CD14-positive monocyte (primary cell): ENCODE measurements around the gene ZBTB17. TPM values are rescaled to one million over a fixed set of nuclear protein-coding genes. Genes with fewer than 3 reads are reported as not detected.

ENCODE experiments used
- DNase-seq, 3 donors: peaks; one replicate each; pipeline ENCODE4 v3.0.0-alpha.2; 2011 to 2022
- H2AFZ ChIP-seq: 2 replicates; pipeline ENCODE4 v1.6.0; 2012; ENCODE audit warnings: mild to moderate bottlenecking, low read depth, low read length, inconsistent platforms; ENCODE audit not compliant: insufficient read depth, poor library complexity, severe bottlenecking
- H3K27ac ChIP-seq, 2 donors: 1 replicate in 1 of 2; 2 replicates in 1 of 2; pipeline ENCODE4 v1.5.1; 2012 to 2013; ENCODE audit warnings: low read length in 2 of 2, control low read depth in 1 of 2, inconsistent platforms in 1 of 2, low read depth in 1 of 2, mild to moderate bottlenecking in 1 of 2
- H3K27me3 ChIP-seq, 2 donors: one replicate each; pipeline versions ENCODE4 v1.6.0 to v1.6.1; 2011 to 2013; ENCODE audit warnings: low read length in 2 of 2; ENCODE audit not compliant: control insufficient read depth in 2 of 2, insufficient read depth in 2 of 2
- H3K36me3 ChIP-seq, 2 donors: replicated peaks in 1 of 2; 1 replicate in 1 of 2; 2 replicates in 1 of 2; pipeline versions ENCODE4 v1.5.1 to v1.6.1; 2012 to 2013; ENCODE audit warnings: low read length in 2 of 2, control low read depth in 1 of 2, inconsistent platforms in 1 of 2, mild to moderate bottlenecking in 1 of 2; ENCODE audit not compliant: insufficient read depth in 2 of 2, control insufficient read depth in 1 of 2
- H3K4me1 ChIP-seq, 2 donors: 1 replicate in 1 of 2; 2 replicates in 1 of 2; pipeline versions ENCODE4 v1.5.1 to v1.6.1; 2012 to 2013; ENCODE audit warnings: low read length in 2 of 2, control low read depth in 1 of 2, inconsistent platforms in 1 of 2, mild to moderate bottlenecking in 1 of 2, moderate library complexity in 1 of 2; ENCODE audit not compliant: insufficient read depth in 2 of 2, control insufficient read depth in 1 of 2
- H3K4me2 ChIP-seq: replicated peaks from 2 replicates; pipeline ENCODE3; 2012; ENCODE audit warnings: low read length, moderate library complexity, mild to moderate bottlenecking; ENCODE audit not compliant: poor library complexity, severe bottlenecking; ENCODE audit errors: extremely low read depth
- H3K4me3 ChIP-seq, 3 experiments: fragments of 200-600 bp in 1 of 3; sonication (generic) in 1 of 3; replicated peaks in 1 of 3; 1 replicate in 2 of 3; 2 replicates in 1 of 3; pipeline ENCODE4 v1.5.1; 2011 to 2013; ENCODE audit warnings: low read length in 3 of 3, mild to moderate bottlenecking in 3 of 3, control low read depth in 2 of 3, low read depth in 2 of 3, inconsistent platforms in 1 of 3, moderate library complexity in 1 of 3
- H3K79me2 ChIP-seq: 2 replicates; pipeline ENCODE4 v1.6.0; 2012; ENCODE audit warnings: mild to moderate bottlenecking, control low read depth, inconsistent platforms, low read length, moderate library complexity; ENCODE audit not compliant: insufficient read depth
- H3K9ac ChIP-seq: 2 replicates; pipeline ENCODE4 v1.6.0; 2017; ENCODE audit warnings: low read length, mild to moderate bottlenecking; ENCODE audit not compliant: insufficient read depth, poor library complexity, severe bottlenecking
- H3K9me3 ChIP-seq, 2 donors: replicated peaks in 1 of 2; 1 replicate in 1 of 2; 2 replicates in 1 of 2; pipeline versions ENCODE4 v1.5.1 to v1.6.1; 2012 to 2013; ENCODE audit warnings: low read length in 2 of 2, control low read depth in 1 of 2; ENCODE audit not compliant: control insufficient read depth in 1 of 2, insufficient read depth in 1 of 2
- H4K20me1 ChIP-seq: 2 replicates; pipeline ENCODE4 v1.6.0; 2012; ENCODE audit warnings: mild to moderate bottlenecking, low read length, control low read depth, moderate library complexity; ENCODE audit not compliant: insufficient read depth
- H3K27ac Mint-ChIP-seq, 7 donors: one replicate each; pipeline ENCODE4 v1.8.0; 2020; ENCODE audit warnings: mild to moderate bottlenecking in 7 of 7, mixed read lengths in 7 of 7, moderate library complexity in 6 of 7, inconsistent platforms in 2 of 7
- H3K27me3 Mint-ChIP-seq, 3 donors: one replicate each; pipeline ENCODE4 v1.8.0; 2021 to 2022; ENCODE audit warnings: low read depth in 3 of 3, mild to moderate bottlenecking in 3 of 3, mixed read lengths in 3 of 3, moderate library complexity in 3 of 3, inconsistent platforms in 1 of 3
- H3K36me3 Mint-ChIP-seq, 2 donors: one replicate each; pipeline ENCODE4 v1.8.0; 2020; ENCODE audit warnings: mixed read lengths in 2 of 2, inconsistent platforms in 1 of 2, mild to moderate bottlenecking in 1 of 2
- H3K4me1 Mint-ChIP-seq: one replicate; pipeline ENCODE4 v1.8.0; 2020; ENCODE audit warnings: mild to moderate bottlenecking, mixed read lengths
- H3K4me3 Mint-ChIP-seq, 2 donors: one replicate each; pipeline ENCODE4 v1.8.0; 2020; ENCODE audit warnings: mild to moderate bottlenecking in 2 of 2, mixed read lengths in 2 of 2, moderate library complexity in 1 of 2
- H3K9me3 Mint-ChIP-seq, 7 donors: one replicate each; pipeline ENCODE4 v1.8.0; 2020 to 2022; ENCODE audit warnings: mixed read lengths in 7 of 7, mild to moderate bottlenecking in 6 of 7, moderate library complexity in 6 of 7, inconsistent platforms in 2 of 7
- WGBS: methylation state at CpG from one replicate; pipeline ENCODE4 v1.1.5; 2013; ENCODE audit warnings: missing lambda C conversion rate; ENCODE audit not compliant: insufficient coverage; 5-methylcytosine and 5-hydroxymethylcytosine counted together
- intact Hi-C, 2 donors: fragments of 100-400 bp; cut with micrococcal nuclease; formaldehyde crosslinking; loops; one replicate each; pipeline versions ENCODE4 v1.15.0 to v1.15.1; 2023
- polyA plus RNA-seq, 3 donors: library from polyadenylated mRNA; depleted of rRNA in 1 of 3; unstranded in 2 of 3; stranded (reverse) in 1 of 3; fragments of 300-500 nt in 2 of 3; fragments of >200 nt in 1 of 3; fragmentation: Illumina TruSeq in 2 of 3; gene quantifications; 1 replicate in 2 of 3; 2 replicates in 1 of 3; pipeline ENCODE4 v1.2.3, GENCODE V29; 2012 to 2021
- TF ChIP-seq, protein P1 (sequence below): fragments of 200-600 bp; IDR thresholded peaks from one replicate; pipeline ENCODE4 v1.8.0; 2022; ENCODE audit warnings: antibody characterized with exemption, mild to moderate bottlenecking

ZBTB17 gene
- polyA plus RNA-seq, 3 donors, result 2.8 to 93.3 (median 7.6) TPM

DNA sequence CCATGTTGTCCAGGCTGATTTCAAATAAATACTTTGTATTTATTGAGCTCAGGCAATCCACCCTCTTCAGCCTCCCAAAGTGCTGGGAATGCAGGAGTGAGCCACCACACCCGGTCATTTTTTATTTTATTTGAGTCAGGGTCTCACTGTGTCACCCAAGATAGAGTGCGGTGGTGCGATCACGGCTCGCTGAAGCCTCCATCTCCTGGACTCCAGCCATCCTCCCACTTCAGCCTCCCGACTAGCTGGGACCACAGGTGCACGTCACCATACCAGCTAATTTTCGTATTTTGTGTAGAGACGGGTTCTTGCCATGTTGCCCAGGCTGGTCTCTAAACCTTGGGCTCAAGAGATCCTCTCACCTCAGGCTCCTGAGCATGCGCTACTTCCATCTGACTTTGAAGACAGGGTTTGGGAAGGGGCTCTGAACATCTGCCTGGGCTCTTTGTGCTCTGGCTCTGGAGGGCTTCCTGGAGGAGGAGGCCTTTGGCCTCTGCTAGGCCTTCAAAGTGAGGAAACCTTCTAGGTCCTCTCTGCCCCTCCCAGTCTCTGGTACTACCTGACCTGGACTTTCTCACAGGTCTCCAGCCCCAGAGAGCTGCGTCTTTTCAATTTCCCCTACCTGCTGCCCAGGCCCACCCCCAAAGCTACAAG is 36.2 kb upstream of the ZBTB17 start:
- peak overlapping the region; percentile 62 to 79 for H3K4me3 Mint-ChIP-seq
- no peaks in the 10 kb centered on the region for H3K9me3 Mint-ChIP-seq
- H3K27me3 ChIP-seq, result no peaks in the 10 kb centered on the region
- no peaks in the 10 kb centered on the region for H3K9me3 ChIP-seq
- intact Hi-C loops, result loop anchor here in 1 of 2 donors (2.0 to 10.0 kb wide), 2 partner anchors 43 to 173 kb away; no protein-coding TSS in a partner anchor
- DNase-seq, result no peak
- peak overlapping the region; percentile 90 for H2AFZ ChIP-seq
- H3K4me1 Mint-ChIP-seq, result peaks cover 9% of the 10 kb centered on the region
- TF ChIP-seq, protein P1, sequence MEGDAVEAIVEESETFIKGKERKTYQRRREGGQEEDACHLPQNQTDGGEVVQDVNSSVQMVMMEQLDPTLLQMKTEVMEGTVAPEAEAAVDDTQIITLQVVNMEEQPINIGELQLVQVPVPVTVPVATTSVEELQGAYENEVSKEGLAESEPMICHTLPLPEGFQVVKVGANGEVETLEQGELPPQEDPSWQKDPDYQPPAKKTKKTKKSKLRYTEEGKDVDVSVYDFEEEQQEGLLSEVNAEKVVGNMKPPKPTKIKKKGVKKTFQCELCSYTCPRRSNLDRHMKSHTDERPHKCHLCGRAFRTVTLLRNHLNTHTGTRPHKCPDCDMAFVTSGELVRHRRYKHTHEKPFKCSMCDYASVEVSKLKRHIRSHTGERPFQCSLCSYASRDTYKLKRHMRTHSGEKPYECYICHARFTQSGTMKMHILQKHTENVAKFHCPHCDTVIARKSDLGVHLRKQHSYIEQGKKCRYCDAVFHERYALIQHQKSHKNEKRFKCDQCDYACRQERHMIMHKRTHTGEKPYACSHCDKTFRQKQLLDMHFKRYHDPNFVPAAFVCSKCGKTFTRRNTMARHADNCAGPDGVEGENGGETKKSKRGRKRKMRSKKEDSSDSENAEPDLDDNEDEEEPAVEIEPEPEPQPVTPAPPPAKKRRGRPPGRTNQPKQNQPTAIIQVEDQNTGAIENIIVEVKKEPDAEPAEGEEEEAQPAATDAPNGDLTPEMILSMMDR, result no peak
- H3K4me1 ChIP-seq, result peaks cover 13 to 15% of the 10 kb centered on the region in 2 donors
- H3K4me3 ChIP-seq, result peak overlapping the region in 2 of 3 experiments; percentile 40 to 75
- H3K36me3 Mint-ChIP-seq, result no peaks in the 10 kb centered on the region
- peak overlapping the region in 1 of 2 donors; percentile 48 for H3K27ac ChIP-seq
- H3K36me3 ChIP-seq, result no peaks in the 10 kb centered on the region
- no peaks in the 10 kb centered on the region for H3K79me2 ChIP-seq
- H4K20me1 ChIP-seq, result no peaks in the 10 kb centered on the region
- H3K4me2 ChIP-seq, result peak overlapping the region; percentile 87
- H3K9ac ChIP-seq, result peak overlapping the region; percentile 76
- H3K27ac Mint-ChIP-seq, result peak overlapping the region in 3 of 7 donors; percentile 14 to 30 (median 30)
- peaks cover 9 to 14% (median 10%) of the 10 kb centered on the region in 3 donors for H3K27me3 Mint-ChIP-seq
- 92% methylated on average over 9 of the region's 11 CpGs for WGBS

- Mint-ChIP-seq H3K4me1 (peaks cover 9% of the 10 kb centered on the region), H3K36me3 (no peaks in the 10 kb centered on the region), H3K27ac (no peak overlapping the region), H3K9me3 (no peaks in the 10 kb centered on the region), H3K4me3 (no peak overlapping the region), H3K27me3 (peaks cover 8 to 14% (median 10%) of the 10 kb centered on the region in 3 donors)
- no peaks in the 10 kb centered on the region for H3K27me3 ChIP-seq
- no peak overlapping the region for H3K4me2 ChIP-seq
- DNase-seq, result no peak
- no peak overlapping the region for H3K4me3 ChIP-seq
- H3K4me1 ChIP-seq, result peaks cover 13 to 15% of the 10 kb centered on the region in 2 donors
- TF ChIP-seq, protein P1, result no peak
- no peak overlapping the region for H3K9ac ChIP-seq
- H2AFZ ChIP-seq, result no peak overlapping the region
- 100% methylated on average over 2 of the region's 3 CpGs for WGBS
- H3K79me2 ChIP-seq, result no peaks in the 10 kb centered on the region
- no peaks in the 10 kb centered on the region for H3K36me3 ChIP-seq
- intact Hi-C loops, result loop anchor here in 1 of 2 donors (10.0 kb wide), 1 partner anchor 174 kb away; no protein-coding TSS in a partner anchor
- H3K9me3 ChIP-seq, result no peaks in the 10 kb centered on the region
- no peaks in the 10 kb centered on the region for H4K20me1 ChIP-seq
- no peak overlapping the region for H3K27ac ChIP-seq
Observed at GRCh38 chr1:16010837-16011236, 34.9 kb upstream of the ZBTB17 start.
